HG03039 (cell line): ENCODE results near the gene IL17RC.
"Not testable (repeated sequence)": the region's sequence is repeated elsewhere in the genome, so short reads cannot be mapped to it uniquely, and the experiment has no call there.

Source experiments
- ATAC-seq: cut with Tn5 transposase; IDR thresholded peaks from one replicate; pipeline ENCODE4 v1.9.1; 2021; ENCODE audit warnings: mild to moderate bottlenecking, moderate library complexity; ENCODE audit not compliant: unreplicated experiment

The IL17RC gene, protein sequence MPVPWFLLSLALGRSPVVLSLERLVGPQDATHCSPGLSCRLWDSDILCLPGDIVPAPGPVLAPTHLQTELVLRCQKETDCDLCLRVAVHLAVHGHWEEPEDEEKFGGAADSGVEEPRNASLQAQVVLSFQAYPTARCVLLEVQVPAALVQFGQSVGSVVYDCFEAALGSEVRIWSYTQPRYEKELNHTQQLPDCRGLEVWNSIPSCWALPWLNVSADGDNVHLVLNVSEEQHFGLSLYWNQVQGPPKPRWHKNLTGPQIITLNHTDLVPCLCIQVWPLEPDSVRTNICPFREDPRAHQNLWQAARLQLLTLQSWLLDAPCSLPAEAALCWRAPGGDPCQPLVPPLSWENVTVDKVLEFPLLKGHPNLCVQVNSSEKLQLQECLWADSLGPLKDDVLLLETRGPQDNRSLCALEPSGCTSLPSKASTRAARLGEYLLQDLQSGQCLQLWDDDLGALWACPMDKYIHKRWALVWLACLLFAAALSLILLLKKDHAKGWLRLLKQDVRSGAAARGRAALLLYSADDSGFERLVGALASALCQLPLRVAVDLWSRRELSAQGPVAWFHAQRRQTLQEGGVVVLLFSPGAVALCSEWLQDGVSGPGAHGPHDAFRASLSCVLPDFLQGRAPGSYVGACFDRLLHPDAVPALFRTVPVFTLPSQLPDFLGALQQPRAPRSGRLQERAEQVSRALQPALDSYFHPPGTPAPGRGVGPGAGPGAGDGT

GRCh38 chr3:9916734-9917680 is at the start of gene IL17RC:
TSS of gene IL17RC (plus strand) at chr3:9917098. CDS start at chr3:9917316, 218 bp downstream.
- ATAC-seq = no peak

DNA sequence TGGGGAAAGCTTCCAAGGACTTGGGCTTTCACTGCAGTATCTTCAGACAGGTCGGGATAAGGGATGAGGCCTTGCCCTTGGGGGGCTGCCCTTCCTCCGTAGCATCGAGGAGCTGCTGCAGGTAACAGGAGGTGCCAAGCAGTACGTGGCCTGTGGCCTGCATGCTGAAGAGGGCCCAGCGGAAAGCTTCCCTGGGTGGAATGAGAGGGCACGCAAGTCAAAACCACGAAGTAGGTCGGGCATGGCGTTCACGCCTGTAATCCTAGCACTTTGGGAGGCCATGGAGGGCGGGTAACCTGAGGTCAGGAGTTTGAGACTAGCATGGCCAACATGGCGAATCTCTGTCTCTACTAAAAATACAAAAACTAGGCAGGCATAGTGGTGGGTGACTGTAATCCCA is 49.8 kb upstream of the IL17RC start:
- no peak for ATAC-seq

- ATAC-seq = no peak
These were observed 46.9 kb upstream of the IL17RC start for GRCh38 chr3:9869955-9870354.

GRCh38 chr3:9870978-9871377 is 45.9 kb upstream of the IL17RC start:
- no peak for ATAC-seq

DNA sequence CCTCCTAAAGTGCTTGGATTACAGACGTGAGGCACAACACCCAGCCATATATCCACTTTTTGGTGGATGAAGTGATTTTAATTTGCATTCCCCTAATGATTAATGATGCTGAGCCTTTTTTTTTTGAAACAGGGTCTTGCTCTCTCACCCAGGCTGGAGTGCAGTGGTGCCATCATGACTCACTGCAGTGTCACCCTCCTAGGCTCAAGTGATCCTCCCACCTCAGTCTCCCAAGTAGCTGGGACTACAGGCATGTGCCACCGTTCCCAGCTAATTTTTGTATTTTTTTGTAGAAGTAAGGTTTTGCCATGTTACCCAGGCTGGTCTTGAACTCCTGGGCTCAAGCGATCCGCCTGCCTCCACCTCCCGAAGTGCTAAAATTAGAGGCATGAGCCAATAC is 44.8 kb upstream of the IL17RC start:
- ATAC-seq = not testable (repeated sequence)

GRCh38 chr3:9875448-9875847 is 41.5 kb upstream of the IL17RC start:
- no peak for ATAC-seq

- not testable (repeated sequence) for ATAC-seq
These were observed 40.6 kb upstream of the IL17RC start for GRCh38 chr3:9876255-9876654.

- no peak for ATAC-seq
These were observed 39.9 kb upstream of the IL17RC start for GRCh38 chr3:9876991-9877390.

DNA sequence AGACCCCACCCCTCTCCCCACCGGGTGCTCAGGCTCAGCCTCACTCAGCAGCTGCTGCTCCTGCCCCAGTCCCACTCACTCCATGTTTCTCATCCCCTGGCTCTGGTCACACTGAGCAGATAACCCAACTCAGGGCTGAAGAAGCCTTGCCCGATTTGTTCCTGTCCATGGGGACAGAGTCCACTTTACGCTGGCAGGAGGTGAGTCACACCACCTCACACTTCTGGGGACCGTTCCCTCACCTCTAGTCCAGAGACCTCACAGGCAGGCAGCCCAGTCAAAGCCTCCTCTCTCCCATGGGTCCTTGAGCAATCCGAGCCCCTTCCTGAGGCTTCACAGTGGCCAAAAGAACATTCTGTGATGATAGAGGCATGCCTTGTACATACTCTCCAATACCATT is 38.2 kb upstream of the IL17RC start:
- ATAC-seq = no peak

DNA sequence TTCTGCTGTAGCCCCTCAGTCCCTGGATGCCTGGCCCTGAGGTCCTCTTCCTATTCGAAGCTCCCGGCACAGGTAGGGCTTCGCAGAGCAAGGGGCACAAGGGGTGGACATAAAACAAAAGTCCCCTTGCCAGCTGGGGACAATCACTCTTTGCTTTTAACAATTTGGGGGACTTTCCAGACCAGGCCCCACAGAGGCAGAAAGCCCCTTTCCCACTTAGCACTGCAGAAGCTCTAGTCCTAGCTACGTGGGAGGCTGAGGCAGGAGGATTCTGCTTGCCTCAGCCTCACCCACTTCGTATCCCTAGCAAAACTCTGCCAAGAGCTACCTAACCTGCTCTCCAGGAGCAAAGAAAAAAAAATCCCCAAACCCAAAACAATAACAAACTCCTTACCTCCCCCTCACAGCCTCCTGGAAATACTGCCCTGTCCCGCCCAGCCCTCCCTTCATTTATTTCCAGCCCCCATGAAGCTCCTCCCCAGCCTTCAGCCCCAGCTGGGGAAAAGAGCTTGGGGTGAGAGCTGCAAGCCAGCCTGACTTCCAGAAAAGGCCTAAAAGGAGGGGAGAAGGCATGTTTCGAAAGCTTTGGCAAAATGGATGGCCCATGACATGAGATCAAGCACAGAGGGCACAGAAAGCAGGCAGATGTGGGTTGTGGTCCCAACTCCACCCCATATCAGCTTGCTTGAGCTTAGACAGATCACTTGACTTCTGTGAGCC is 36.9 kb upstream of the IL17RC start, which contains the start of gene CIDEC:
Gene CIDEC, minus strand, starts transcription at position 424 of the 720 bp plus-strand sequence. CDS start 1,767 bp downstream, outside the sequence.
- no peak for ATAC-seq

- no peak for ATAC-seq
These were observed 35.5 kb upstream of the IL17RC start for GRCh38 chr3:9881441-9881840.

- ATAC-seq = no peak
These were observed 33.0 kb upstream of the IL17RC start for GRCh38 chr3:9883706-9884554.

DNA sequence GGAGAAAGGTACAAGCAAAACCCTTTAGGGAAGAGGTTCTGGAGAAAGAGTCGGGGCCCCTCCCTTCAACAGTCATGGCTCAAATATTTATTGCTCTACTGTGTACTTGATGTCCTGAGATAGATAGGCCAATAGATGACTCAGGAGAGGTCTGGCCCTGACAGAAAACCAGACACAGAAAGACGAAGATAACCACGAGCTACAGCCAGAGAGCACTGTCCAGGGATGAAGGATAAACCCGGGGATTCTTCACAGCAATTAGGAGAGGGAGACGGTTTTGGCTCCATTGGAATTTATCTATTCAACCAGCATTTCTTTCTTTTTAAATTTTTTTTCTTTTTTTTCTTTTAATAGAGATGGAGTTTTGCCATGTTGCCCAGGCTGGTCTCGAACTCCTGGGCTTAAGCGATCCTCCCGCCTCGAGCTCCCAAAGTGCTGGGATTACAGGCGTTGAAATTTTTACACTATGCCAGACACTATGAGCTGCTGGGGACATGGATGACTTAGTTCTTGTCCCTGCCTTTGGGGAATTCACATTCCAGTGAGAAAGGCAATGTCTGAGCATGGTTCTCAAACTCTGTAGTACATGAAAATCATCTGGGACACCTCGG is 32.2 kb upstream of the IL17RC start:
- no peak for ATAC-seq

DNA sequence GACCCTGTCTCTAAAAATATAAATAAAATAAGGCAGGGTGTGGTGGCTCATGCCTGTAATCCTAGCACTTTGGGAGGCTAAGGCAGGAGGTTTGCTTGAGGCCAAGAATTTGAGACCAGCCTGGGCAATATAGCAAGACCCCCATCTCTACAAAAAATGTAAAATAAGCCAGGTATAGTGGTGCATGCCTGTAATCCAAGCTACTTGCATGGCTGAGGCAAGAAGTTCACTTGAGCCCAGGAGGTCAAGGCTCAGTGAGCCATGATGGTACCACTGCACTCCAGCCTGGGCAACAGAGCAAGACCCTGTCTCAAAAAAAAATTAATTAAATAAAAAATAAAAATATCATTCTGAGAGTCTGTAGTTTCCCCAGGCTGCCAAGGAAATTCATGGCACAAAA is 30.6 kb upstream of the IL17RC start:
- no peak for ATAC-seq

- no peak for ATAC-seq
These were observed 29.4 kb upstream of the IL17RC start for GRCh38 chr3:9887480-9887879.

- no peak for ATAC-seq
These were observed 28.4 kb upstream of the IL17RC start for GRCh38 chr3:9888540-9888939.

GRCh38 chr3:9889405-9889804 is 27.5 kb upstream of the IL17RC start:
- ATAC-seq = no peak

- peak; percentile 66 for ATAC-seq
These were observed 26.4 kb upstream of the IL17RC start, which contains the start of gene JAGN1 for GRCh38 chr3:9890249-9891071. TSS of gene JAGN1 (plus strand) at chr3:9890610. CDS start at chr3:9890723, 113 bp downstream.
